ENCODE data around the gene RGS3.

The RGS3 gene

GRCh38 chr9:113449376-113449775, 14.2 kb upstream of the RGS3 start:
- TF ChIP-seq, protein P1, sequence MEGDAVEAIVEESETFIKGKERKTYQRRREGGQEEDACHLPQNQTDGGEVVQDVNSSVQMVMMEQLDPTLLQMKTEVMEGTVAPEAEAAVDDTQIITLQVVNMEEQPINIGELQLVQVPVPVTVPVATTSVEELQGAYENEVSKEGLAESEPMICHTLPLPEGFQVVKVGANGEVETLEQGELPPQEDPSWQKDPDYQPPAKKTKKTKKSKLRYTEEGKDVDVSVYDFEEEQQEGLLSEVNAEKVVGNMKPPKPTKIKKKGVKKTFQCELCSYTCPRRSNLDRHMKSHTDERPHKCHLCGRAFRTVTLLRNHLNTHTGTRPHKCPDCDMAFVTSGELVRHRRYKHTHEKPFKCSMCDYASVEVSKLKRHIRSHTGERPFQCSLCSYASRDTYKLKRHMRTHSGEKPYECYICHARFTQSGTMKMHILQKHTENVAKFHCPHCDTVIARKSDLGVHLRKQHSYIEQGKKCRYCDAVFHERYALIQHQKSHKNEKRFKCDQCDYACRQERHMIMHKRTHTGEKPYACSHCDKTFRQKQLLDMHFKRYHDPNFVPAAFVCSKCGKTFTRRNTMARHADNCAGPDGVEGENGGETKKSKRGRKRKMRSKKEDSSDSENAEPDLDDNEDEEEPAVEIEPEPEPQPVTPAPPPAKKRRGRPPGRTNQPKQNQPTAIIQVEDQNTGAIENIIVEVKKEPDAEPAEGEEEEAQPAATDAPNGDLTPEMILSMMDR (IDR thresholded peaks at IDR 0.05; ENCODE audit: borderline replicate concordance, control extremely low read depth, extremely low read depth, insufficient read depth, missing control alignments) = no peak
- DNase-seq (ENCODE audit: low spot score) = no peak
- in situ Hi-C loops (cut with MboI; ENCODE audit: low sequenced_read_pairs, unreplicated experiment) = loop anchor here (5.0 kb wide), 2 partner anchors 143 to 208 kb away; no protein-coding TSS in a partner anchor

- in situ Hi-C loops (cut with MboI; ENCODE audit: low sequenced_read_pairs, unreplicated experiment) = no loop called here
- TF ChIP-seq, protein P1 (IDR thresholded peaks at IDR 0.05; ENCODE audit: borderline replicate concordance, control extremely low read depth, extremely low read depth, insufficient read depth, missing control alignments) = no peak
- no peak for DNase-seq (ENCODE audit: low spot score)
These were observed 11.4 kb upstream of the RGS3 start for GRCh38 chr9:113452113-113452605.

- DNase-seq (ENCODE audit: low spot score) = no peak
- in situ Hi-C loops (cut with MboI; ENCODE audit: low sequenced_read_pairs, unreplicated experiment) = no loop called here
- TF ChIP-seq, protein P1 (IDR thresholded peaks at IDR 0.05; ENCODE audit: borderline replicate concordance, control extremely low read depth, extremely low read depth, insufficient read depth, missing control alignments) = no peak
These were observed 8.4 kb upstream of the RGS3 start for GRCh38 chr9:113454914-113455761.

GRCh38 chr9:113456235-113456634, 7.3 kb upstream of the RGS3 start:
- DNase-seq (ENCODE audit: low spot score) = no peak
- TF ChIP-seq, protein P1 (IDR thresholded peaks at IDR 0.05; ENCODE audit: borderline replicate concordance, control extremely low read depth, extremely low read depth, insufficient read depth, missing control alignments) = no peak
- in situ Hi-C loops (cut with MboI; ENCODE audit: low sequenced_read_pairs, unreplicated experiment) = no loop called here

DNA sequence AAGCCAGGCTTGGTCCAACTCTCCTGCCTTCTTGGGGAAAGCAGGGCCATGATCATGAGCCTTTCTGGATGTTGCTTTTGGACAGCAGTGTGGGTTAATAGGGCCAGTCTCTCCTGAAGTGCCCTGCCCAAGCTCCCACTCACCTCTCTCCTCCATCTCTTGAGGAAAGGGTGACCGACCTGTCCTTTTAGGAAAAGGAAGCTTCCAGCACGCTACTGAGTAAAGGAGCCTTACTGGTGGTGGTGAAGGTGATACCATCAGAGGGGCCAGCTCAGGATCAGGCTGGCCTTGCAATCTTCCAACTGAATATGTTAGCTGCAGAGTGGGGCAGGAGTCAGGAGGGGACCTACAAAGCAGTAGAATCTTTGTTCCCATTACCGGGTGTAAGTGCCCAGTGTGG, 2.2 kb upstream of the RGS3 start:
- TF ChIP-seq, protein P1 (IDR thresholded peaks at IDR 0.05; ENCODE audit: borderline replicate concordance, control extremely low read depth, extremely low read depth, insufficient read depth, missing control alignments) = no peak
- DNase-seq (ENCODE audit: low spot score) = no peak
- in situ Hi-C loops (cut with MboI; ENCODE audit: low sequenced_read_pairs, unreplicated experiment) = no loop called here

DNA sequence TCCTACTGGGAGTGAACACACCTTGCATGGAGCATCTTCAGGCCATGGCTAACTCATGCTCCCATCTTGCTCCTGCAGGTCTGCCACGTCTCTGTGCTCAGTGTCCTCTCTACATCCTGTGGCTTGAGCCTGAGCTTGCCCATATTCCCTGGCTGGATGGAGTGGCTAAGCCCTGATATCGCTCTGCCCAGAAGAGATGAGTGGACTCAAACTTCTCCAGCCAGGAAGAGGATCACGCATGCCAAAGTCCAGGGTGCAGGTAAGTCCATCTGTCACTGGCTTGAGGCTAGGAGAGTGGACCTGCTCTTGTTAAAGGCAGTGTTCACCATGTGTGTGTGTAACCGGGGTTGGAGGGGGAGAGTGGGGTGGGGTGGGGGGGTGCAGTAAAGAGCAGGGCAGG, 1.6 kb upstream of the RGS3 start:
- DNase-seq (ENCODE audit: low spot score) = no peak
- in situ Hi-C loops (cut with MboI; ENCODE audit: low sequenced_read_pairs, unreplicated experiment) = no loop called here
- TF ChIP-seq, protein P1 (IDR thresholded peaks at IDR 0.05; ENCODE audit: borderline replicate concordance, control extremely low read depth, extremely low read depth, insufficient read depth, missing control alignments) = no peak

Data from GM13976 (cell line).